SKM-1 treated with dmso at 0.1 percent for 144 hours (cell line): ENCODE data around the gene CELA3B.
"Not testable (repeated sequence)": the region's sequence is repeated elsewhere in the genome, so short reads cannot be mapped to it uniquely, and the experiment has no call there.

Source experiments
- DNase-seq: peaks from one replicate; lab custom pipeline; 2025; ENCODE audit not compliant: unreplicated experiment; lab: John Stamatoyannopoulos, UW

The CELA3B gene, protein sequence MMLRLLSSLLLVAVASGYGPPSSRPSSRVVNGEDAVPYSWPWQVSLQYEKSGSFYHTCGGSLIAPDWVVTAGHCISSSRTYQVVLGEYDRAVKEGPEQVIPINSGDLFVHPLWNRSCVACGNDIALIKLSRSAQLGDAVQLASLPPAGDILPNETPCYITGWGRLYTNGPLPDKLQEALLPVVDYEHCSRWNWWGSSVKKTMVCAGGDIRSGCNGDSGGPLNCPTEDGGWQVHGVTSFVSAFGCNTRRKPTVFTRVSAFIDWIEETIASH

DNA sequence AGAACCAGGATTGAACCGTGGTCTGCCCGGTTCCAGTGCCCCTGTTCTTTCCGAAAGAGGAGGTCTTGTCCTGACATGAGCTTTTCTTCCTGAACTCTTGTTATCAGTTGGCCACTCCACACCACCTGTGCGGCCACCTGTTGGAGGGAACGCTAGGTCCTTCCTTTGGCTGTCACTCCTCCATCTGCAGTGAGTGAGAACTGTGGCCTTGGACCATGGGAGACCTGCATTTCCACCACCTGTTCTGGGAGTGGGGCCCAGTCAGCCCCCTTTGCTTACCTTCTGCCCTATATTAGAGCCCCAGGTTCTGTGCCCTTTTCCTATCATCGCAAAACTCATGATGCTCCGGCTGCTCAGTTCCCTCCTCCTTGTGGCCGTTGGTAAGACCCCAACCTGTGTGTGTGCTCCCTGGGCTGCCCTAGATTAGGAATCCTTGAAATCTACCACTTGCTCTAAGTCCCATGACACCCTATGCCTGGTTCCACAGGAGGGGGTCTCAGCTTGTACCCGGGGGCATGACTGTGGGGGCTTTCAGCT is at the start of gene CELA3B:
Gene CELA3B, plus strand, starts transcription at position 320 of the 537 bp plus-strand sequence. Its CDS starts 18 bp downstream, at position 338.
- DNase-seq = not testable (repeated sequence)

DNA sequence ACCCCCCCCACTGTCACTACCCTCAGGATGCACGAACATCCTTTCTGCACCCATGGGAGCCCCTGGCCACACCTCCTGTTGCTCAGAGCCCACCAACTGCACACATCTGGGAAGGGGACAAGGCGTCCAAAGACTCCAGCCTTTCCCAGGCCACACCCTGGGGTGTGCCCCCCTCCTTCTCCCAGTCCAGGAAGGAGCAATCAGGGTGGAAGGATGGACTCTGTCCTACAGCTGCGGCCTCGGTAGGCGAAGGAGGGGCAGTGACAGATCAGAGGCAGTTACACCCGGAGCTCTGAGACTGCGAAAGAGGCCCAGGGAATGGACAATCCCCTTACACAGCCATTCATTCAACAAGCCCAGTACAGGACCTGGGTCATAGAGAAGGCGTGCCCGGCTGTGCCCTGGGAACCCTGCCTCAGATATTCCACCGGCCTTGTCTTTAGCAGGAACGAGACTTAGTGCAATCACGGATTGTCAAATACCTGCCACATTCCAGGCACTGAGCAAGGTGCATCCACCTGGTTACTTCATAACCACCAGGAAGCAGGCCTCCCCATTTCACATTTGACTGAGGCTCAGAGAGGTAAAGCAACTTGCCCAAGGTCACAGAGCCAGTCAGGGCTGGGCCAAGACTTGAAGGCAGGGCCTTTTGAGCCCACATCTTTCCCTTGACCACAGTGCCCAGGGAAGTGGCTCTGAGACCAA is 49.1 kb upstream of the CELA3B start:
- no peak for DNase-seq

DNA sequence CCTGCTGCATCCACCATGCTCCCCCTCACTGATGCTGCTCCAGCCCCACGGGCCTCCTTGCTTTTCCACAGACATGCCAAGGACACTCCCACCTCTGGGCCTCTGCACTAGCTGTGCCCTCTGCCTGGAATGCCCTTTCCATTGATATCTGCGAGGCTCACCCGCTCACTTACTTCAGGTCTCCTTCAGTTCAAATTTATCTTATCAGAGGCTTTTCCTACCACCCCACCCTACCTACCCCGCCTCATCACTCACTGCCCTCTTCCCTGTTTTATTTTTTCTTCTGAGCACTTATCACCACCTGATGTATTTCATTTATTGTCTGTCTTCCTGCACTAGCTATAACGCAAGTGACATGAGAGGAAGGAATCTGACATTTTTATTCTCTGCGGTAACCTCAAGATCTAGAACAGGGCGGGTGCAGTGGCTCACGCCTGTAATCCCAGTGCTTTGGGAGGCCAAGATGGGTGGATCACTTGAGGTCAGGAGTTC is 46.7 kb upstream of the CELA3B start:
- DNase-seq = no peak

DNA sequence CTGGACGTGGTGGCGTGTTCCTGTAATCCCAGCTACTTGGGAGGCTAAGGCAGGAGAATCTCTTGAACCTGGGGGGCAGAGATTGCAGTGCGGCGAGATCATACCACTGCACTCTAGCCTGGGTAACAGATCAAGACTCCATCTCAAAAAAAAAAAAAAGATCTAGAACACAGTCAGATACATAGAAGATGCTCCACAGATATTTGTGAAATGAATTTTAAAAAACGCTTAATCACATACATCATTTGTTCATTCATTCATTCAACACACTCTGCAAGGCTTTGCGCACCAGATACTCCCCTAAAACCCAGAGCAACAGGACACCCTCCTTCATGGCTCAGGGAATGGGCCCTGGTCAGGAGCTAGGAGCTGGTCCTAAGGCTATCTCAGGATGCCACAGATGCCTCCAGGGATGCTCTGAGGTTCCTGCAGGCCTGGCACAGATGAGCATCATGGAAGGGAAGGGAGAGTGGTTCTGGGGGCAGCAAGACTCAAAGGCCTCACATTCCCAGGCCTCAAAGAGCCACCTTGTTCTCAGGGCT is 46.1 kb upstream of the CELA3B start:
- no peak for DNase-seq

DNA sequence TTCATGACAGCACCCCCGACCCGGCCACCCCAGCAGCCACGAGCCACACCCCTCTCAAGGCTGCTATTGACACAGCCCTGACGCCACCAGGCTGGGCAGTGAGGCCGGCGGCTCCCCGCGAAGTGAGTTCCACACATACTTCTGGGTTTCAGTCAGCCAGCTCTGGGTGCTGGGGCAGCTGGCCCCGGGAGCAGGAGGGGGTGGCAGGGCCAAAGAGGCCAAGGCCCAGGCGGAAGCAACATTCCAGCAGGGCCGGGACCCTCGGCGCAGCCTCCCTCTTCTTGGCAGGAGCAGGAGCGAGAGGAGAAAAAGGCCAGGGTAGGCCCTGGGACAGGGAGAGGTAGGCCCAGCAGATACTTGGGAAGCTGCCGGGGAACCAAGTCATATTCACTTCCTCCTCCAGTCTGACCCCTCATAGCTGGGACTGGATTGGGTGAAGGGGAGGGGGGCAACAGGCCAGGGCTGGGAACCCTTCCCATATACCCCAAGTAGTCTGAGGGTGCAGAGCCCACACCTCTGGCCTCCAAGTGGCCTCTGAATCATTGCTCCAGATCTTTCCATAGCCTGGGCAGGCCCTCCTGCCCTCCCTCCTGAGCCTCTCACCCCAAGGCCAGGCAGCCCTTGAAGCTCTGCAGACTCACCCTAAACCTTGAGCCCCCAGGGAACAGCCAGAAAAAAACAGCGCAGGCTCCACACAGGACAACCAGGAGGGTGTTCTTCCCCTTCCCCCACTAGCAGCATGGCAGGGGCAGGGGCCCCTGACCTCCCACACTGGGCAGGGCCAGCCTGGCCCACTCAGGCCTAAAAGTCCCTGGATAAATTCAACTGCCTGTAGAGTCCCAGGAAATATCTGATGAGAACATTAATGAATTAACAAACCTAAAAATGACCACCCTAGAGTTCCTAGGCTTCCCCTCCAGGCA is 45.4 kb upstream of the CELA3B start:
- DNase-seq = no peak

DNA sequence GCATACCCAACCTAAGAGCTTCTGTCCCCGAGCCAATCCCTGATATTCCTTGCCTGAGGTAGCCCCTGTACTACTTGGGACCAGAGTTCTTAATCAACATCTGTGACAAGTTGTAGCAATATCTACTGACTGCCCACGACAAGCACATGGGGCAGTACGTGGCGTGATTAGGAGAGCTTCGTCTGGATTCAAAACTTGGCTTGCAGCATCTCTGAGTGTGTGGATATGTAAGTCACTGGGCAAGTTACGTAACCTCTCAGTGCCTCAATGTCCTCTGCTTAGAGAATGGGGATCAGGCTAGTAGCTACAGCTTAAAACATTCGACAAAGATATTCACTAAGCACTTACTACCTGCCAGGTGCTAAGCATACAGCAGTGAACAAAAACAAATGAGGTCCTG is 44.7 kb upstream of the CELA3B start:
- peak; percentile 47 for DNase-seq

DNA sequence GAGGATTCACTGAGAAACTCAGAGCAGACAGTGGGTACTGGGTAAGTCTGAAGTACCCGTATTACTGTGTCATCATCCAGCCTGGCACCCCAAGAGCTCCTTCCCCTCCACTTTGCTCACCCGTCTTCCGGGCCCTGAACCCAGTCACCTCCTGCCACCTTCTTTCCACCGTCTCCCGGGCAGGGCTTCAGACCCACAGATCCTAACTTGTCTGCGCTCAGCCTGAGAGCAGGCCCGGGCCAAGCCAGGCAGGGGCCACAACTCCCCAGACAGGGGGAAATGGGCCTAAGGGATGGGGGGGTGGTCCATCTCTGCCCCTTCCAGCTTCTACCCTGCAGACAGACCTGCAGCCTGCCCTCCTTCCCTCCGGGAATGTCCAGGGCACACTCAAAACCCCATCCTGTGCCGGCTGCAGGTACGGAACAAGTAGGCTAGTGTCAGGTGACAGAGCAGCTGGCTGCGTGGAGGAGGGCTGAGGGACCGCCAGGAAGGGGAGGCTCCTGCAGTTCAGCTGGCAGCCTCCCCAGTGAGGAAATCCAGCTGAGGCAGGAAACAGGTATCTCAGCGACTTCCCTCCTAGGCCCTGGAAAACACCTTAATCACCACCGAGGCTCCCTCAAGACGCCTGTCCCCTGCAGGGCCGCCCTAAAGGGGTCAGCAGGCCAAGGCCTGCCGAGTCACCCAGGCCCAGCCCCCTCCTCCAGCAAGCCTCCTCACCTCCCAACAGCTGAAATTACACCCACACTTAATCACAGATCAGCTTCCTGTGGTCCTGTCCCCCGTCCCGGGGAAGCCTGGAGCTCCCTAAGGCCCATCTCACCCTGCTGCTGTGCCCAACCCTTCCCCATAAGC is 43.2 kb upstream of the CELA3B start:
- no peak for DNase-seq

DNA sequence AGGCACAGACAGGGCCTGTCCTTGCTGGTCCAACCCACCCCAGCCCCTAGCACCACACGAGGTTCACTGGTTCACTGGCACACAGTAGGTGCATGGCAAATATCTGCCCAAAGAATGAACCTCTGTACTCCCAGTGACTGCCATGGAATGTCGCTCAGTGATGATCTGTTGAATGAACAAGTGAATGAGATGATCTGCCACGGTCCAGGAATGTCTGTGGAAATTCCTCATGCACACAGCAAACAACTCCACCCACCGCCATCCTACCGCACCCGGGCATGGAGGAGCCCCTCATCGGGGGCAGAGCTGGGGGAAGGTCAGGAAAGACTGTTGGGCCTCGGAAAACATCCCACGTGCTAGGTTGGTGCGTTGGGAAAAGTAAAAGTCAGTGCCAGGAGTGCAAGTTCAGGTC is 41.4 kb upstream of the CELA3B start:
- DNase-seq = no peak

DNA sequence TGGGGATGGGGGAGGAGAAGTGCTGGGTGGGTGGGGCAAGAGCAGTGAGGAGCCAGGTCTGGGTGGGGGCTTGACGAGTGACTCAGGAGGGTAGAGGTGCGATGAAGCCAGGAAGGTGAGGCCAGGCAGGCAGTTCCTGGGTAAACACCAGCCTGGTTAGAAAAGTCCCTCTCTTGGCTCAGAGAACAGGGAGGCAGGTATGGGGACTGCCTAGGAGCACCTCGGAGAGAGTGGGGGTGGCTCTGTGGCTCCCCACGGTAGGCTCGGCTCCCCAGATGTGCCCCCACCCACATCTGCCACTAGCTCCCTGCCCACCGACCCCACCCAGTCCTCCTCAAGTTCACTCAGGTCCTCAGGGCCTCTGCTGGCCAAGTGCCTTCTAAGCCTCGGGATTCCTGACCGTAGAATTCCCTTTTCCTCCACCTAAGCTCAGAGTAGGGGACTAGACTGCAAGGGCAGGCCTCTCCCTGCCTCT is 40.9 kb upstream of the CELA3B start:
- no peak for DNase-seq

DNA sequence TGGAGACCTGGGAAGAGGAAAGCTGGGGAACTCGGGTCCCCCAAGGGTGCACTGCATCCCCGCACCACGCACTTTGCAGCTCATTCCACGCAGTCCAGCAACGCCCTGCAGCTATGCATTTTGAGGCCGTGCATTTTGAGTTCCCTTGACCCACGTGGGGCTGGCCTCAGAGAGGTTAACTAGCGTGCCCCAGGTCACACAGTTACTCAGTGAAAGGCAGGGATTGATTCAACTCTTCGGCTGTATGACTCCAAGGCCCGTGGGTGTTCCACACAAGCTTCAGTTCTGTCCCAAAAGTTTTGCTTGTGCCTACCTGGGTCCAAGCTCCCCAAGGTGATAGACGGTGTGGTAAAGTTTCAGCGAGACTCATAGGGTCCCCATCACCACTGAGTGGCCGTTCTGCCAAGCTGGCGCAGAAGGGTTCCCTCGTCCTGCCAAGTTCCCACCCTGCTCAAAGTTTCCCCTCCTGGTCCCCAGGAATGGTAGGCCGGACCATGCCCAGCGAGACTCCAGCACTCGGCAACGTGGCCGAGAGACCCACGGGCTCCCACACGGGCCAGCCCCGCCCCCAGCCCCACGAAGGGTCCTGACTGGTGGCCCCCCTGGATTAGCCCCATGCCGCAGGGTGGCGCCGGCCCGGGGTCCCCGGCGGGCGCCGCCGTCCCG is 40.3 kb upstream of the CELA3B start:
- DNase-seq = no peak

DNA sequence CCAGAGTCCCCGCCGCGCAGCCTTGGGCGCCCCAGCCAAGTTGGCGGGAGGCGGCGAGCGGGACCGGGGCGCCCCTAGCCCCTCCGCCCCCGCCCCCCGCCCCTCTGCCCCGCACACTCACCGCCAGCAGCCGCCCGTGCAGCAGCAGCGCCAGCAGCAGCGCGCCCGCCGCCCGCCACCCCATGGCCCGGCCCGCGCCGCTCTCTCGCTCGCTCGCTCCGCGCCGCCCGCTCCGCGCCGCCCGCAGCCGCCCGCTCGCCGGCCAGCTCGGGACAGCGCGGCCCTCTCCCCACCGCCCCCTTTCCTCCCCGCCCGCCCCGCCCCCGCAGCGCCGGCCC is 39.8 kb upstream of the CELA3B start, which contains the start of gene HSPG2:
Gene HSPG2, minus strand, starts transcription at position 277 of the 338 bp plus-strand sequence. Its CDS starts 93 bp downstream, at position 184.
- DNase-seq = no peak

DNA sequence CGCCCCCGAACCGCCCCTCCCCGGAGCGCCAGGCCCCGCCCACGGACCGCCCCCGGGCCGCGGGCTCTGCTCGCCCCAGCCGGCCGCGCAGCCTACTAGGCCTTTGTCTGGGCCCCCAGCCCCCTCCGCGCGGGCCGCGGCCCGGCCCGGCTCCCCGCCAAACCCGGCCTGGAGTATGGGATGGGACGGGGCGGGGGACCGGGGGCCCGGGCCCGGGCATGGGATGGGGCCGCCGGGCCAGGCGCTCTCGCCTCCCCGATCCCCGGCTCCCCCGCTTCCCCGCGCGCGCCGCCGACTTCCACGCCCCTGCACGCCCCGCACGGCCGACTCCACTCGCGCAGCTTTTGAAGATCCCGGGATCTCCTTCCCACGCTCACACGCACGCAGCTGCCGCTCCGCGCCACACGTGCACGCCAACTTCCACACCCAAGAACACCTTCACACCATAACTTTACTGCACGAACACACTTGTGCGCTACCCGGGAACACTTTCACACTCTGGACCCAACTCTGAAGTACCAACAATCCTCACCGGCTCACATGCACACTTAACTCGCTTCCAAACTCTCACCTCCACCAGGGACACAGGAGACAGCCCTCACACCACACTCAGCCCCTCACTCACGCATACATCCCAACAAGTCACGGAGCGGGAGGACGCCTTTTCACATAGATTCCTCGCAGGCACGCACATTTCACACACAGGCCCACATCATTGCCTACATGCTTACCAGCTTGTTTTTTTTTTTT is 39.3 kb upstream of the CELA3B start:
- peak; percentile 44 for DNase-seq

DNA sequence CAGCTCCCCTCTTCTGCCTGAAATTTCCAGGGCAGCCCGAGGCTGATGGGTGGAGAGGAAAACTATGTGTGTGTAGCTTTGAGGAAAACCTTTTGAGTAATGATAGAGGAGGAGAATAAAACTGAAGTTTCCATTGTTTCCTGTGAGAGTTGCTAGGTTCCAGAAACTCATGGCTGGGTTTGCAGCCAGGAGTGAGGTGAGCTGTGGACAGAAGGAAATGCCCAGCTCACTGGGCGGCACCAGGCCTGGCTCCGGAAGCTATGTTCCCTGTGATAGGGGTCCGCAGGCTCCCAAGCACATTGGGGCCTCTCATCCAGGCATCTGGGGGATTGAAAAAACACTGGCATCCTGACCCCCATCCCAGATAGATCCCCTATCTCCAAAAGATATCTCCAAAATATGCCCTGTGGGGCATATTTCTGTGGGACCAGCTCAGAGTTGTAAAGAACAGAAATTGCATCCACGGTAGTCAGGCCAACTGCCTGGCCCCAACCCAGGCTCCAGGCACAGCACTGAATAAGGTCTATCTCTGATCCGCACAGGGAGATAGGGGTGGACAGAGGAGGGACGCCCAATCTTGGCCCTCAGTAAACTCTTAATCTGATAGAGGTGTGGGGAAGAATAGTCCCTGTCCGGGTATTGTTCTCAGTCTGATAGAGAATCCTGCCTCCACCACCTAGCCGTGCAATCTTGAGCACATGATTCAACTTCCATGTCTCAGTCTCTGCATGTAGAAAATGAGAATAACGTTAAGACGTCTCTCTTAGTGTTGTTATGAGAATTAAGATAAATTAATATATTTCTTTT is 37.9 kb upstream of the CELA3B start:
- DNase-seq = no peak

DNA sequence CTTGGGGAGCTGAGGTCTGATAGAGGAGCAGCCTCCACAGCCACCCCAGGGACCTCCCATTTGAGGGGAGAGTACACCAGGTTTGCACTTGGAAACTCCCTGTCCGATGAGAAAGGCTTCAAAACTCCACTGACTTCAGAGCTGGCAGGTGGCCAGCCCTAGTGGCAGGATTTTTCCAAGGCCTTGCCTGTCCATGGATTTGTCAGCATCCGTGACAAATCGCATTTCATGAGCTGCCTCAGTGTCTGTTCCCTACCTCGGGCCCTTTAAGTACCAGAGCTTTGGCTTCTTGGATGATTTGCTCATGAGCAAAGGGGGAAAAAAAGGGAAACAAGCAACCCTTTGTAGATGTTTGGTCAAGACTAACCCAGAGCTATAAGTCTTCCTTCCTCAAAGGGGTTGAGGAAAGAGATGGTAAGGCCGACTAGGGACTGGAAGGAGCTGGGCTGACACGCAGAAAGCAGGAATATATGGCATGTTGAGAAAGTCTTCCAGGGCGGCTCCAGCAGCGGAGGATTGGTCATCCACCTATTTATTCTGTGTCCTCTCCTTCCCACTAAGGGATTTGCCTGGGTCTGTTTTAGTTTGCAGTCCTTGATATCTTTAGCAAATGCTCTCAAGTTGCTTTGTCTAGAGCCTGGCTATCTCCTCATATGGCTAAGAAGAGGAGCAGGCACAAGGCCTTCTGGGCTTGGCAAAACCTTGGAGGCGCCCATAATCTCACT is 37.0 kb upstream of the CELA3B start:
- DNase-seq = peak; percentile 84

DNA sequence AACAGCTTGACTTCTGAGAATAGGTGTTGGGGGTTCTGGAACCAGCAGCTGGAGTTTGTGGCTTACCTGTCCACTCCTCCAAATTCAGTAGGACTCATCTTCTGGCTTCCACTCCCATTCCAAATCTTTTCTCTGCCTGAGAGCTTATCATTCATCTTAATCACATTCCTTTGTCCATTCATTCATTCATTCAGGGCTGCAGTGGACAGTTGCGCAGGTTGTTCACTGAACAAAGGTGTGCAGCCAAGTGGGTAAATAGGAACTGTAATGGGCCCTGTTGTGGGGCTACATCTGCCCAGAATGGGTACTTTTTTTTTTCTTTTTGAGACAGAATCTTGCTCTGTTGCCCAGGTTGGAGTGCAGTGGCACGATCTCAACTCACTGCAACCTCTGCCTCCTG is 36.3 kb upstream of the CELA3B start:
- DNase-seq = no peak

DNA sequence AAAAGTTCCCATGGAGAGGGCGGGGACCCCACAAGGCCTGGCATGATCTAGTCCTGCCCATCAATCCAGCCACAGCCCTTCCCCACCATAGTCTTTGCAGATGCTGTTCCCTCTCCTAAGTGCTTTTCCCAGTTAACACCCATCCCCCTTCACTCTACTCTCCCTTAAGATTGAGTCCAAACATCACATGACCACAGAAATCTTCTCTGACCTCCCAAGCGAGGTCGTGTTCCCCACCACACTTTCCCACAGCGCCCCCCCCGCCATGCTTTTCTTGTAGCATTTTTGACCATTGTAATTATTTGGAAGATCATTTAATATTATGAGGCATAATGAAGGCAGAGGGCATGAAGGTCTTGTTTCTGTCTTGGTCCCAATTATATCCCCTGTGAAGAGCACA is 35.5 kb upstream of the CELA3B start:
- DNase-seq = no peak

DNA sequence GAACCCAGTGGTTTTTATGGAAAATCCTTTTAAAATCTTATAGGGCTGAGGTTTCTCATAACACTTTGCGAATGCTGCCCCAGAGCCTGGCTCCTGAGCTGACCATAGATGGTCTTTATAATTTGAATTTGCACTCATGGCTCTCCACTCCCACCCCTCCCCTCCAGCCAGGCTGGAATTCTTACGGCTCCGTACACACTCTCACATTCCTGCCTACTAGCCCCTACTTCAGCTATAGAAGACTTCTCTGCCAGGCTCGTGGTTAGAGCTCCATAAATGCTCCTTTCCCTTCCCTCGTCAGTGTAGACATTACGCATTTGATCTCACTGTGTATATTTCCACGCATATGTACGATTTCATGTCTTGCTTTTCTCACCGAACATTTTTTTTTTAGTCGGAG is 34.4 kb upstream of the CELA3B start:
- DNase-seq = no peak
